CD4-positive, alpha-beta T cell (primary cell): ENCODE data around the gene SLC22A6. TPM values are rescaled to one million over a fixed set of nuclear protein-coding genes. Genes with fewer than 3 reads are reported as not detected.

Experiments used
- ATAC-seq: fragments of 200-7000 bp; cut with Tn5 transposase; one replicate; pipeline ENCODE4 v1.10.0; 2022; ENCODE audit warnings: mild to moderate bottlenecking; ENCODE audit not compliant: poor library complexity
- CTCF ChIA-PET: fragments of 350-600 bp; sonication (Branson Sonifier 250); formaldehyde crosslinking; loops from one replicate; lab custom pipeline; 2021; ENCODE audit warnings: antibody characterized with exemption, inconsistent platforms; lab: Charles Lee
- POLR2A ChIA-PET: fragments of 350-600 bp; sonication (Branson Sonifier 250); formaldehyde crosslinking; loops from one replicate; lab custom pipeline; 2021; ENCODE audit warnings: antibody characterized with exemption, inconsistent platforms; lab: Charles Lee
- DNase-seq, 14 experiments: peaks; one replicate each; pipeline ENCODE4 v3.0.0-alpha.2; 2013 to 2020; ENCODE audit warnings: mixed read lengths in 2 of 14
- H3K27ac ChIP-seq, 2 donors: one replicate each; pipeline versions ENCODE4 v1.5.1 to v1.7.0; 2013; ENCODE audit warnings: low read length in 2 of 2, low read depth in 1 of 2, mild to moderate bottlenecking in 1 of 2
- H3K27me3 ChIP-seq, 2 experiments: 1 replicate in 1 of 2; 2 replicates in 1 of 2; pipeline versions ENCODE4 v1.6.1 to v1.7.0; 2013; ENCODE audit warnings: low read length in 2 of 2, control low read depth in 1 of 2, mild to moderate bottlenecking in 1 of 2, moderate library complexity in 1 of 2; ENCODE audit not compliant: insufficient read depth in 2 of 2, control insufficient read depth in 1 of 2
- H3K36me3 ChIP-seq: one replicate; pipeline ENCODE4 v1.6.1; 2013; ENCODE audit warnings: low read length, control low read depth; ENCODE audit not compliant: insufficient read depth
- H3K4me1 ChIP-seq: one replicate; pipeline ENCODE4 v1.6.1; 2013; ENCODE audit warnings: low read length, control low read depth; ENCODE audit not compliant: insufficient read depth
- H3K4me3 ChIP-seq: one replicate; pipeline ENCODE4 v1.5.1; 2013; ENCODE audit warnings: mild to moderate bottlenecking, low read length, moderate library complexity
- H3K9me3 ChIP-seq, 2 experiments: 1 replicate in 1 of 2; 2 replicates in 1 of 2; pipeline versions ENCODE4 v1.6.1 to v1.7.0; 2013; ENCODE audit warnings: low read length in 2 of 2, mild to moderate bottlenecking in 2 of 2, control low read depth in 1 of 2, moderate library complexity in 1 of 2; ENCODE audit not compliant: control insufficient read depth in 1 of 2, insufficient read depth in 1 of 2
- H3K27ac Mint-ChIP-seq: one replicate; pipeline ENCODE4 v1.8.0; 2020; ENCODE audit warnings: mixed read lengths
- H3K27me3 Mint-ChIP-seq: one replicate; pipeline ENCODE4 v1.8.0; 2021; ENCODE audit warnings: mixed read lengths
- H3K36me3 Mint-ChIP-seq: one replicate; pipeline ENCODE4 v1.8.0; 2021; ENCODE audit warnings: low read depth, mixed read lengths
- H3K4me1 Mint-ChIP-seq: one replicate; pipeline ENCODE4 v1.8.0; 2021; ENCODE audit warnings: low read depth, mixed read lengths
- H3K4me3 Mint-ChIP-seq: one replicate; pipeline ENCODE4 v1.8.0; 2020; ENCODE audit warnings: mild to moderate bottlenecking, mixed read lengths
- H3K9me3 Mint-ChIP-seq: one replicate; pipeline ENCODE4 v1.8.0; 2020; ENCODE audit warnings: mixed read lengths
- intact Hi-C, 2 experiments: fragments of 100-400 bp; cut with DNase I in 1 of 2; cut with micrococcal nuclease in 1 of 2; formaldehyde crosslinking; loops; one replicate each; pipeline versions ENCODE4 v1.15.1 to v1.9.0; 2023 to 2025; cut with DNase I, micrococcal nuclease
- total RNA-seq, 174 experiments: library from RNA in 2 of 174; stranded (reverse) in 2 of 174; gene quantifications; one replicate each; pipeline ENCODE4 v1.2.3 and lab custom pipeline; 2021 to 2026
- TF ChIP-seq, protein P1 (sequence below): fragments of 200-600 bp; IDR thresholded peaks from one replicate; pipeline ENCODE4 v1.8.0; 2022; ENCODE audit warnings: antibody characterized with exemption, mild to moderate bottlenecking

Gene SLC22A6
- total RNA-seq, 2 experiments from 2014 or later: not detected

DNA sequence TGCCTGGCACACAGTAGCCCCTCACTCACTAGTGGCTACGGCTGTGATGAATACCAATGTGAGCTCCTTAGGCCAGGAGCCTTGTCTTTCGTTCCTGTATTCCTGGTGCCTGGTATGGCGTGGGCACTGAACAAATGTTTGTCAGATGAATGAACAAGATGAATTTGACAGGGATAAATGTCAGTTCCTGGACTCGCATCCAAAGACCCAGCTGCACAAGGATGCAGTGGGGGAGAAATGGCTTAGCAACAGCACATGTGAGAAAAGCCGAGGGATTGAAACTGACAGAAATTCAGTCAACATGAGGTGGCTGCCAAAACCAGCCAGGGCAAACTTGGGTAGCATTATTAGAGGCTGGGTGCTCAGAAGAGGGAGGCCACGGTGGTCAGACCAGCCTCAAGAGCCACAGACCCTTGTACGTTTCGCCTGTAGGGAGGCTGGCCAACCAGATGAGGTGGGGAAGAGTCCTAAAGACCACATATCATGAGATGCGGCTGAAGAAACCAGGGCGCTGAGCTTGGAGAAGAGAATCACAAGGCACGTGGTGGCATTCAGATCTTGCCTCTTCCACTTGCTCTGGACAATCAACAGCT is 38.6 kb upstream of the SLC22A6 start:
- no peak overlapping the region for H3K4me3 ChIP-seq
- ATAC-seq (no peak), DNase-seq (no peak)
- intact Hi-C loops: no loop called here
- H3K36me3 ChIP-seq: no peaks in the 10 kb centered on the region
- no peaks in the 10 kb centered on the region for H3K4me1 Mint-ChIP-seq
- peaks cover 6% of the 10 kb centered on the region for H3K4me1 ChIP-seq
- no peaks in the 10 kb centered on the region for H3K9me3 Mint-ChIP-seq
- peaks cover 0 to 5% of the 10 kb centered on the region in 2 experiments for H3K27me3 ChIP-seq
- TF ChIP-seq, protein P1, sequence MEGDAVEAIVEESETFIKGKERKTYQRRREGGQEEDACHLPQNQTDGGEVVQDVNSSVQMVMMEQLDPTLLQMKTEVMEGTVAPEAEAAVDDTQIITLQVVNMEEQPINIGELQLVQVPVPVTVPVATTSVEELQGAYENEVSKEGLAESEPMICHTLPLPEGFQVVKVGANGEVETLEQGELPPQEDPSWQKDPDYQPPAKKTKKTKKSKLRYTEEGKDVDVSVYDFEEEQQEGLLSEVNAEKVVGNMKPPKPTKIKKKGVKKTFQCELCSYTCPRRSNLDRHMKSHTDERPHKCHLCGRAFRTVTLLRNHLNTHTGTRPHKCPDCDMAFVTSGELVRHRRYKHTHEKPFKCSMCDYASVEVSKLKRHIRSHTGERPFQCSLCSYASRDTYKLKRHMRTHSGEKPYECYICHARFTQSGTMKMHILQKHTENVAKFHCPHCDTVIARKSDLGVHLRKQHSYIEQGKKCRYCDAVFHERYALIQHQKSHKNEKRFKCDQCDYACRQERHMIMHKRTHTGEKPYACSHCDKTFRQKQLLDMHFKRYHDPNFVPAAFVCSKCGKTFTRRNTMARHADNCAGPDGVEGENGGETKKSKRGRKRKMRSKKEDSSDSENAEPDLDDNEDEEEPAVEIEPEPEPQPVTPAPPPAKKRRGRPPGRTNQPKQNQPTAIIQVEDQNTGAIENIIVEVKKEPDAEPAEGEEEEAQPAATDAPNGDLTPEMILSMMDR: no peak
- CTCF ChIA-PET: interaction anchor here (0.6 to 3.4 kb wide), 4 partner anchors 82 to 119 kb away, joined by 3 to 66 read pairs (median 3); no protein-coding TSS in a partner anchor
- no peak overlapping the region for H3K27ac ChIP-seq
- no peaks in the 10 kb centered on the region for H3K36me3 Mint-ChIP-seq
- peaks cover 48% of the 10 kb centered on the region for H3K27me3 Mint-ChIP-seq
- no peak overlapping the region for H3K27ac Mint-ChIP-seq
- H3K9me3 ChIP-seq: peaks cover 0 to 8% of the 10 kb centered on the region in 2 experiments
- POLR2A ChIA-PET: interaction anchor here (0.8 to 1.4 kb wide), 2 partner anchors 13 to 117 kb away, joined by 3 to 5 read pairs; no protein-coding TSS in a partner anchor
- no peak overlapping the region for H3K4me3 Mint-ChIP-seq

DNA sequence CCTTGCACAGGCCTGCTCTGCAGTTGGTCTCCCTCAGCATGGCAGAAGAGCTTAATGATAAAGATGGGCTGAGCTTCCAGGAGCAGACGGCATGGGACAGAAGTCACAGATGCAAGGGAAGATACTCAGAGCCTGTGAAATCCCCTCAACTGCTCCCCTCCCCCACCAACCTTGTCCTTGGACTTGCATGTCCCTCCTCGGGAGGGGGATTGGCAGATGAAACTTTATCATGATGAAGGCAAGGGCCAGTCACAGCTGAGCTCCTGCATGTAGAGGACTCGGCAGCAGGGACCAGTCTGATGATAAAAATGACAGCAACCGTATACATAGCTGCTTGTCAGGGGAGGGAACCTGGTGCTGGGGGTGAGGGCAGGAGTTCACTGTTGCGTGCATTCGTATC is 37.7 kb upstream of the SLC22A6 start:
- Histone ChIP-seq H3K9me3 (peaks cover 0 to 8% of the 10 kb centered on the region in 2 experiments), H3K27me3 (peaks cover 4 to 5% of the 10 kb centered on the region in 2 experiments), H3K36me3 (no peaks in the 10 kb centered on the region), H3K4me3 (no peak overlapping the region), H3K27ac (no peak overlapping the region), H3K4me1 (peaks cover 6% of the 10 kb centered on the region)
- Mint-ChIP-seq H3K36me3 (no peaks in the 10 kb centered on the region), H3K27me3 (peaks cover 48% of the 10 kb centered on the region), H3K4me3 (no peak overlapping the region), H3K9me3 (no peaks in the 10 kb centered on the region), H3K27ac (no peak overlapping the region), H3K4me1 (no peaks in the 10 kb centered on the region)
- DNase-seq (no peak), ATAC-seq (no peak)
- TF ChIP-seq, protein P1: no peak
- intact Hi-C loops: no loop called here
- CTCF ChIA-PET: interaction anchor here (1.1 to 3.4 kb wide), 2 partner anchors 13 to 116 kb away, joined by 3 to 66 read pairs; no protein-coding TSS in a partner anchor
- POLR2A ChIA-PET: interaction anchor here (1.4 kb wide), 1 partner anchor 116 kb away, joined by 5 read pairs; no protein-coding TSS in a partner anchor

DNA sequence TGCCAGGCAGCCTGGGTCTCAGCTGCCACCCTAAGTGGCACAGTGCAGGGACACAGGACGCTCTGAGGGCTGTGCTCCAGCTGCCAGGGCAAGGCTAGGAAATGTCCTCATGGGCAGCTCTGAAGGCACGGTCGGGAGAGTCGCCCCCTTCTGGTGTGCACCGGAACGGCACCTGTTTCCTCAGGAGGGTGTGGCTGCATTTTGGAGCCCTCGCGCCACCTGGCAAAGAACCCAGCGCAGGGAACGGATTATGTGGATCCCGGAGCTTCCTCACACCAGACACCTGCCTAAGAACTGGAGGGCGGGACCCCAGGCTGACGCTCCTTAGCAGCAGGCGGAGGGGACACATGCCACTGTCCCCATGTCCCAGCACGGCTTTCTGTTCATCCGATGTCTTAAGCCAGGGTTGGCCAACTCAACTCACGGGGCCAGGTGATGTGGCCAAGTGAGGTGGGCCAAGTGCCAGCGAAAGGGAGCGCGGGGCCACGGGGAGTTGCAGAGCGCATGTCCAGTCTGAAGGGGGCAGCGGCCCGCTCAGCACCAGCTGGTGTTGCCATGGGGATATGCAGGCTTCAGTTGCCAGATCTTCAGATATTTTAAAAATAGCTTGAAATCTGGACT is 36.0 kb upstream of the SLC22A6 start:
- Mint-ChIP-seq H3K27me3 (peaks cover 45% of the 10 kb centered on the region), H3K4me1 (no peaks in the 10 kb centered on the region), H3K36me3 (no peaks in the 10 kb centered on the region), H3K9me3 (no peaks in the 10 kb centered on the region), H3K4me3 (no peak overlapping the region), H3K27ac (no peak overlapping the region)
- Histone ChIP-seq H3K27me3 (peaks cover 5 to 7% of the 10 kb centered on the region in 2 experiments), H3K4me1 (peaks cover 6% of the 10 kb centered on the region), H3K9me3 (peaks cover 0 to 8% of the 10 kb centered on the region in 2 experiments), H3K36me3 (no peaks in the 10 kb centered on the region), H3K27ac (no peak overlapping the region), H3K4me3 (no peak overlapping the region)
- DNase-seq: peak in 2 of 14 experiments; percentile 9 to 28
- ATAC-seq: no peak
- intact Hi-C loops: no loop called here
- TF ChIP-seq, protein P1: no peak
- ChIA-PET POLR2A (no interaction called here), CTCF (interaction anchor here (2.0 kb wide), 1 partner anchor 115 kb away, joined by 10 read pairs; no protein-coding TSS in a partner anchor)
